Lung (tissue), 12 donors: ENCODE results near the gene CDH13. TPM values are rescaled to one million over a fixed set of nuclear protein-coding genes. Genes with fewer than 3 reads are reported as not detected.

ENCODE experiments used
- ATAC-seq: fragments of 200-7000 bp; cut with Tn5 transposase; one replicate; pipeline ENCODE4 v1.9.1; 2020; ENCODE audit warnings: moderate number of reproducible peaks; ENCODE audit not compliant: insufficient read depth, low FRiP score
- DNase-seq, 3 donors: peaks; one replicate each; pipeline ENCODE4 v3.0.0-alpha.2; 2013 to 2017
- H3K27ac ChIP-seq, 2 donors: one replicate each; pipeline ENCODE4 v1.5.1; 2013; ENCODE audit warnings: mild to moderate bottlenecking in 2 of 2, moderate library complexity in 2 of 2, control low read depth in 1 of 2, inconsistent platforms in 1 of 2, low read depth in 1 of 2, low read length in 1 of 2
- H3K27me3 ChIP-seq, 3 donors: one replicate each; pipeline ENCODE4 v1.5.1; 2013; ENCODE audit warnings: low read length in 2 of 3; ENCODE audit not compliant: control insufficient read depth in 3 of 3, insufficient read depth in 3 of 3
- H3K36me3 ChIP-seq, 4 donors: one replicate each; pipeline ENCODE4 v1.5.1; 2013; ENCODE audit warnings: low read length in 4 of 4, mild to moderate bottlenecking in 1 of 4, moderate library complexity in 1 of 4; ENCODE audit not compliant: control insufficient read depth in 4 of 4, insufficient read depth in 4 of 4
- H3K4me1 ChIP-seq, 5 donors: one replicate each; pipeline ENCODE4 v1.5.1; 2013; ENCODE audit warnings: low read length in 5 of 5, mild to moderate bottlenecking in 2 of 5, moderate library complexity in 1 of 5; ENCODE audit not compliant: control insufficient read depth in 5 of 5, insufficient read depth in 5 of 5
- H3K4me3 ChIP-seq: one replicate; pipeline ENCODE4 v1.5.1; 2013; ENCODE audit warnings: mild to moderate bottlenecking, control low read depth, moderate library complexity
- H3K9ac ChIP-seq, 2 donors: one replicate each; pipeline ENCODE4 v1.5.1; 2013; ENCODE audit warnings: low read length in 2 of 2, control low read depth in 1 of 2; ENCODE audit not compliant: insufficient read depth in 1 of 2
- H3K9me3 ChIP-seq, 4 donors: one replicate each; pipeline ENCODE4 v1.5.1; 2013; ENCODE audit warnings: low read length in 3 of 4, mild to moderate bottlenecking in 1 of 4, moderate library complexity in 1 of 4; ENCODE audit not compliant: control insufficient read depth in 4 of 4, insufficient read depth in 3 of 4
- CTCF ChIP-seq: IDR thresholded peaks from 2 replicates; pipeline ENCODE4 v1.5.1; 2012; ENCODE audit warnings: mild to moderate bottlenecking; ENCODE audit errors: control extremely low read depth, extremely low read depth
- WGBS, 2 donors: extraction: QIAGEN DNeasy Blood & Tissue Kit; methylation state at CpG; one replicate each; pipeline ENCODE4 v1.1.7; 2013; 5-methylcytosine and 5-hydroxymethylcytosine counted together
- polyA plus RNA-seq, 2 donors: library from polyadenylated mRNA; stranded (reverse); fragments of 200-250 nt; gene quantifications; one replicate each; pipeline ENCODE4 v1.2.1, GENCODE V29; 2013
- total RNA-seq, 2 donors: library from RNA; depleted of rRNA in 1 of 2; stranded (reverse); fragments of >200 nt in 1 of 2; gene quantifications; one replicate each; pipeline ENCODE4 v1.2.1, GENCODE V29; 2014 to 2021
- donor health status: control.
- donor health status: control.
- donor health status: Bipolar disorder and iron deficiency.
- donor health status: healthy.
- donor health status: DM: yes; HTN: yes; CAD: no.

Gene CDH13
- total and polyA plus RNA-seq, 4 donors = 2.1 to 12.3 (median 7.3) TPM

- no peaks in the 10 kb centered on the region for H3K4me1 ChIP-seq
- H3K27ac ChIP-seq = no peak overlapping the region
- peaks cover 0 to 6% (median 0%) of the 10 kb centered on the region in 3 donors for H3K27me3 ChIP-seq
- H3K9me3 ChIP-seq = peaks cover 0 to 2% (median 0%) of the 10 kb centered on the region in 4 donors
- DNase-seq (no peak), ATAC-seq (no peak)
- H3K36me3 ChIP-seq = no peaks in the 10 kb centered on the region
- no peak for TF ChIP-seq CTCF
- WGBS, 2 donors = 66 to 80% methylated on average over 5 of the region's 5 CpGs
- no peak overlapping the region for H3K4me3 ChIP-seq
- H3K9ac ChIP-seq = no peak overlapping the region
Observed at GRCh38 chr16:83629836-83630235, 1003.1 kb downstream of the CDH13 start.

- no peak overlapping the region for H3K4me3 ChIP-seq
- 84 to 88% methylated on average over 6 of the region's 6 CpGs for WGBS, 2 donors
- H3K9me3 ChIP-seq = peaks cover 0 to 2% (median 0%) of the 10 kb centered on the region in 4 donors
- H3K27me3 ChIP-seq = peaks cover 0 to 6% (median 0%) of the 10 kb centered on the region in 3 donors
- H3K4me1 ChIP-seq = no peaks in the 10 kb centered on the region
- TF ChIP-seq CTCF = no peak
- H3K27ac ChIP-seq = no peak overlapping the region
- ATAC-seq (no peak), DNase-seq (no peak)
- no peaks in the 10 kb centered on the region for H3K36me3 ChIP-seq
- no peak overlapping the region for H3K9ac ChIP-seq
Observed at GRCh38 chr16:83630979-83631378, 1004.2 kb downstream of the CDH13 start.

- peaks cover 0 to 2% (median 0%) of the 10 kb centered on the region in 4 donors for H3K9me3 ChIP-seq
- no peak for TF ChIP-seq CTCF
- WGBS, 2 donors = 94 to 95% methylated on average over 9 of the region's 9 CpGs
- DNase-seq (no peak), ATAC-seq (no peak)
- no peak overlapping the region for H3K9ac ChIP-seq
- no peaks in the 10 kb centered on the region for H3K4me1 ChIP-seq
- no peaks in the 10 kb centered on the region for H3K36me3 ChIP-seq
- no peak overlapping the region for H3K4me3 ChIP-seq
- H3K27ac ChIP-seq = no peak overlapping the region
- peaks cover 0 to 6% (median 0%) of the 10 kb centered on the region in 3 donors for H3K27me3 ChIP-seq
Observed at GRCh38 chr16:83633286-83633685, 1006.5 kb downstream of the CDH13 start.

- Histone ChIP-seq H3K27me3 (no peaks in the 10 kb centered on the region), H3K36me3 (no peaks in the 10 kb centered on the region), H3K9me3 (no peaks in the 10 kb centered on the region), H3K4me1 (no peaks in the 10 kb centered on the region), H3K27ac (no peak overlapping the region), H3K4me3 (no peak overlapping the region), H3K9ac (no peak overlapping the region)
- no peak for TF ChIP-seq CTCF
- ATAC-seq = no peak
- WGBS, 2 donors = 58 to 63% methylated on average over 5 of the region's 5 CpGs
- no peak for DNase-seq
Observed at GRCh38 chr16:83648347-83648746, 1021.6 kb downstream of the CDH13 start.
